Measurements from ENCODE around the gene PLEKHM1.
"Not testable (repeated sequence)": the region's sequence is repeated elsewhere in the genome, so short reads cannot be mapped to it uniquely, and the experiment has no call there.

Gene PLEKHM1

GRCh38 chr17:45441526-45442310 lies 48.8 kb downstream of the PLEKHM1 start:
- DNase-seq, result no peak

- not testable (repeated sequence) for DNase-seq
Observed at GRCh38 chr17:45440839-45441515, 49.5 kb downstream of the PLEKHM1 start.

GRCh38 chr17:45440161-45440778 lies 50.3 kb downstream of the PLEKHM1 start:
- no peak for DNase-seq

GRCh38 chr17:45438931-45439610 lies 51.5 kb downstream of the PLEKHM1 start:
- DNase-seq, result no peak

GRCh38 chr17:45437465-45438283 lies 52.8 kb downstream of the PLEKHM1 start:
- DNase-seq, result no peak

- no peak for DNase-seq
Observed at GRCh38 chr17:45436625-45437464, 53.7 kb downstream of the PLEKHM1 start.

GRCh38 chr17:45436161-45436560 lies 54.4 kb downstream of the PLEKHM1 start:
- DNase-seq, result no peak

GRCh38 chr17:45435481-45435880 lies 55.0 kb downstream of the PLEKHM1 start:
- DNase-seq, result no peak

- DNase-seq, result no peak
Observed at GRCh38 chr17:45433159-45433535, 57.4 kb downstream of the PLEKHM1 start.

GRCh38 chr17:45432405-45433158 lies 57.9 kb downstream of the PLEKHM1 start, which contains the start of gene ARHGAP27:
TSS of gene ARHGAP27 (minus strand) at chr17:45432870. CDS start at chr17:45430279, 2,591 bp downstream.
- no peak for DNase-seq

GRCh38 chr17:45431531-45432404 lies 58.8 kb downstream of the PLEKHM1 start:
- DNase-seq, result no peak

- DNase-seq, result no peak
Observed at GRCh38 chr17:45430738-45431530, 59.6 kb downstream of the PLEKHM1 start.

GRCh38 chr17:45430006-45430737 lies 60.3 kb downstream of the PLEKHM1 start:
- DNase-seq, result no peak

- no peak for DNase-seq
Observed at GRCh38 chr17:45429339-45430005, 61.0 kb downstream of the PLEKHM1 start.

GRCh38 chr17:45428931-45429338 lies 61.6 kb downstream of the PLEKHM1 start:
- peak; percentile 36 for DNase-seq

GRCh38 chr17:45428050-45428617 lies 62.4 kb downstream of the PLEKHM1 start:
- peak; percentile 64 for DNase-seq
